NCI-H1048 (cell line): ENCODE results near the gene ASMTL.
"Not testable (repeated sequence)": the region's sequence is repeated elsewhere in the genome, so short reads cannot be mapped to it uniquely, and the experiment has no call there.

Experiments
- DNase-seq: peaks from one replicate; lab custom pipeline; 2025; lab: John Stamatoyannopoulos, UW

Gene ASMTL

DNA sequence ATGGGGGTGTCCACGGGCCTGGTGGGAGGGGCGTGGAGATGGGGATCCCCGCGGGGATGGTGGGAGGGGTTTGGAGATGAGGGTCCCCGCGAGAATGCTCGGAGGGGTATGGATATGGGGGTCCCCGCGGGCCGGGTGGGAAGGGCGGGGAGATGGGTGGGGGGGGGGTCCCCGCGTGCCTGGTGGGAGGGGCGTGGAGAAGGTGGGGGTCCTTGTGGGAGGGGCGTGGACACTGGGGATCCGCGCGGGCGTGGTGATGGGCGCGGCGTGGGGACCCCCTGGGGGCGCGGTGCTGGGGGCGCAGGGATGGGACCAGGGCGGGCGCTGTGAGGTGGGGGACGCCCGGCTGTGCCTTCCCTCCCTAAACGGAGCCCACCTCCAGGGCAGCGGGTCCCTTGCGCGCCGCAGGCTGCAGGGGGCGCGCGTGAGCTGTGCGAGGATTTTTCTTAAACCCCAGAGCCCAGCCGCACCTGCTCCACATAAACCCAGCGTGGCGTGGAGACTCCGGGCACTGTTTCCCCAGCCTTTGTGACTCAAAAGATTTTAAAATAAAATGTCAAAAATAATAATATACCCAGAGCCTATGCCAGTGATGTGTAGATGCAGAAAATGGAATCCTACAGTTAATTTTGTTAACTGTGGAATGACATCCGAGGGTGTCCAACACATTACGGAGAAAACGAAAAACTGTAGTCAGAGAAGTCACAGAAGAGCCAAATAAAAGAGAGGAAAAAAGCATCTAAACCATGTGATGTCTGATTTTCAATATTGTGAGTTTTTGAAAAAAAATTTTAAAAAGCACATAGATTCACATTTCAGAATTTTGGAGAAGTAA, 1.5 kb upstream of the ASMTL start:
- DNase-seq = no peak

DNA sequence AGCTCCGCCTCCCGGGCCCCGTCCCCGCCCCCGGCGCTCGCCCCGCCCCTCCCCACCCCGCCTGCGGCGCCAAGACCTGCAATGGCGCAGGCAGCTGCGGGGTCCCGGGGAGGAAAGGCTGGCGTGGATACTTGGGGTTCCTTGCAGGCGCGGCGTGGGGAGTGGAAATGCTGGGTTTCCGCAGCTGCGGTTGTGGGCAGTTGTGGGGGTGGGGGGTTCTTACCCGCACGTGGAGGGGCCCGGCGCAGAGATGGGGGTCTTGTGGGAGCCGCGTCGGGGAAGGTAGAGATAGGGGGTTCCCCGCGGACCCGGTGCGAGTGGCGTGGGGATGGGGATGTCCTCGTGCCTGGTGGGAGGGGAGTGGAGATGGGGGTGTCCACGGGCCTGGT, 680 bp upstream of the ASMTL start:
- DNase-seq = no peak

DNA sequence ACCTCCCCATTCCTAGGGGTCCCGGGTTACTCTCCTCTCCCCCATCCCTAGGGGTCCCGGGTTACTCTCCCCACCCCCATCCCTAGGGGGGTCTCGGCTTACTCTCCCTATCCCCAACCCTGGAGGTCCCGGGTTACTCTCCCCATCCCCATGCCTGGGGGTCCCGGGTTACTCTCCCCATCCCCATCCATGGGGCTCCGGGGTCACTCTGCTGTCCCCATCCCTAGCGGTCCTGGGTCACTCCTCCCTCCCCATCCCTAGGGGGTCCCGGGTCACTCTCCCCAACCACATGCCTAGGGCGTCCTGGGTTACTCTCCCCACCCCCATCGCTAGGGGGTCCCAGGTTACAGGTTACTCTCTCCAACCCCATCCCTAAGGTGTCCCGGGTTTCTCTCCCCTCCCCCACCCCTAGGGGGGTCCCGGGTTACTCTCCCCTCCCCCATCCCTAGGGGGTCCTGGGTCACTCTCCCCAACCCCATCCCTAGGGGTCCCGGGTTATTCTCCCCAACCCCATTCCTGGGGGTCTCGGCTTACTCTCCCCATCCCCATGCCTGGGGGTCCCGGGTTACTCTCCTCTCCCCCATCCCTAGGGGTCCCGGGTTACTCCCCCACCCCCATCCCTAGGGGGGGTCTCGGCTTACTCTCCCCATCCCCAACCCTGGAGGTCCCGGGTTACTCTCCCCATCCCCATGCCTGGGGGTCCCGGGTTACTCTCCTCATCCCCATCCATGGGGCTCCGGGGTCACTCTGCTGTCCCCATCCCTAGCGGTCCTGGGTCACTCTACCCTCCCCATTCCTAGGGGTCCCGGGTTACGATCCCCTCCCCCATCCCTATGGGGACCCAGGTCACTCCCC, 821 bp downstream of the ASMTL start:
- DNase-seq = no peak

DNA sequence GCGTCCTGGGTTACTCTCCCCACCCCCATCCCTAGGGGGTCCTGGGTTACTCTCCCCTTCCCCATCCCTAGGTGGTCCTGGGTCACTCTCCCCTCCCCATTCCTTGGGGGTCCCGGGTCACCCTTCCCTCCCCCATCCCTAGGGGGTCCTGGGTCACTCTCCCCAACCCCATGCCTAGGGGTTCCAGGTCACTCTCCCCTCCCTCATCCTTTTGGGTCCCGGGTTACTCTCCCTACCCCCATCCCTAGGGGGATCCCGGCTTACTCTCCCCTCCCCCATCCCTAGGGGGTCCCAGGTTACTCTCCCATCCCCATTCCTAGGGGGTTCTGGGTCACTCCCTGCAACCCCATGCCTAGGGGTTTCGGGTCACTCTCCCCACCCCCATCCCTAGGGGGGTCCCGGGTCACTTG, 1.5 kb downstream of the ASMTL start:
- no peak for DNase-seq

DNA sequence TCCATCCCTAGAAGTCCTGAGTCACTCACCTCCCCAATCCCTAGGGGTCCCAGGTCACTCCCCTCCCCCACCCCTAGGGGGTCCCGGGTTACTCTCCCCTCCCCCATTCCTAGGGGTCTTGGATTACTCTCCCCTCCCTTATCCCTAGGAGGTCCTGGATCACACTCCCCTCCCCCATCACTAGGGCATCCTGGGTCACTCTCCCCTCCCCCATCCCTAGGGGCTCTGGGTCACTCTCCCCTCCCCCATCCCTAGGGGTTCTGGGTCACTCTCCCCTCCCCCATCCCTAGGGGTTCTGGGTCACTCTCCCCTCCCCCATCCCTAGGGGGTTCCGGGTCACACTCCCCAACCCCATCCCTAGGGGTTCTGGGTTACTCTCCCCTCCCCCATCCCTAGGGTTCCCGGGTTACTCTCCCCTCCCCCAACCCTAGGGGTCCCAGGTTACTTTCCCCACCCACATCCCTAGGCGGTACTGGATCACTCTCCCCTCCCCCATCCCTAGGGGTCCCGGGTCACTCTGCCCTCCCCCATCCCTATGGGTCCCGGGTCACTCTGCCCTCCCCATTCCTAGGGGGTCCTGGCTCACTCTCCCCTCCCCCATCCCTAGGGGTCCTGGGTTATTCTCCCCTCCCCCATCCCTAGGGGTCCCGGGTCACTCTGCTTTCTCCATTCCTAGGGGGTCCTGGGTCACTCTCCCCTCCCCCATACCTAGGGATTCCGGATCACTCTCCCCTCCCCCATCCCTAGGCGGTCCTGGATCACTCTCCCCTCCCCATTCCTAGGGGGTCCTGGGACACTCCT, 2.1 kb downstream of the ASMTL start:
- DNase-seq = no peak

DNA sequence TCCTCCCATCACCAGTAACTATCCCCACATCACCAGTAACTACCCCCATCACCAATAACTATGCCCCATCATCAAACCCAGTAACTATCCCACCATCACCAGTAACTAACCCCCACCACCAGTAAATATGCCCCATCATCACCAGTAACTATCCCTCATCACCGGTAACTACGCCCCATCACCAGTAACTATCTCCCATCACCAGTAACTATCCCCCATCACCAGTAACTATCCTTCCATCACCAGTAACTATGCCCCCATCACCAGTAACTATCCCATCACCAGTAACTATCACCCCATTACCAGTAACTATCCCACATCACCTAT, 2.9 kb downstream of the ASMTL start:
- no peak for DNase-seq

DNA sequence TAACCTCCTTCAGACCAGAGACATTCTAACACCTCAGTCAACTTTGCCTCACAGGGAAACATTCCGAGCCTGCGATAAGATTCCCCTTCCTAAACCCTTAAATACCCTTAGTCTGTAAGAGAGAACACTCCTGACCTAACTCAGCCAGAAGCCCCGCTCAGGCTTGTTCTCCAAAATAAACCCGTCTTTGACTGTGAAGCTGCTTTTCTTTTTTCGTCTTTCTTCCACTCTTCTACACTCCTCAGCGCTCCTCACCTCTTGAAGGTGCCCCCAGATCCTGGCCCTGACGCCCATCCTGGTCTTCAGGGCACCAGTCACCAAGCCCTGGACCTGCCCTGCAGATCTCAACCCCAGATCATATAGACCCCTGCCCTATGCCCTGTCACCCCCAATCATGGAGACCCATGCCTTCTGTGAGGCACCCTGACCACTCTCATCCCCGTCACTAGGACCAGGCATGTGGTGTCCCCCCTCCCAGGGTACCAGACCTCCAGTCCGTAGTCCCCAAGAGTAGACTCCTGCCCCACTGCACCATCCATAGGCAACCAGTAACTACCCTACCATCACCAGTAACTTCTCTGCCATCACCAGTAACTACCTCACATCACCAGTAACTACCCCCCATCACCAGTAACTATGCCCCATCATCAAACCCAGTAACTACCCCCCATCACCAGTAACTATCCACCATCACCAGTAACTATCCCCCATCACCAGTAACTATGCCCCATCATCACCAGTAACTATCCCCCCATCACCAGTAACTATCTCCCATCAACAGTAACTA, 3.5 kb downstream of the ASMTL start:
- no peak for DNase-seq

DNA sequence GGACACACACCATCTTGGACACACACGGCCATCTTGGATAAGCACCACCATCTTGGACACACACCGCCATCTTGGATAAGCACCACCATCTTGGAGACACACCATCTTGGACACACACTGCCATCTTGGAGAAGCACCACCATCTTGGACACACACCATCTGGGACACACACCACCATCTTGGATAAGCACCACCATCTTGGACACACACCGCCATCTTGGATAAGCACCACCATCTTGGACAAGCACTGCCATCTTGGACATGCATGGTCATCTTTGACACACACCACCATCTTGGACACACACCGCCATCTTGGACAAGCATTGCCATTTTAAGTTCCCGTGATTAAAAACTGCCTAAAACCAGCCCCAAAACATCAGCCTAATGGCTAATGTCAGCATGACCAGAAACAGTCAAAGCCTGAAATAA, 4.1 kb downstream of the ASMTL start:
- DNase-seq = not testable (repeated sequence)

DNA sequence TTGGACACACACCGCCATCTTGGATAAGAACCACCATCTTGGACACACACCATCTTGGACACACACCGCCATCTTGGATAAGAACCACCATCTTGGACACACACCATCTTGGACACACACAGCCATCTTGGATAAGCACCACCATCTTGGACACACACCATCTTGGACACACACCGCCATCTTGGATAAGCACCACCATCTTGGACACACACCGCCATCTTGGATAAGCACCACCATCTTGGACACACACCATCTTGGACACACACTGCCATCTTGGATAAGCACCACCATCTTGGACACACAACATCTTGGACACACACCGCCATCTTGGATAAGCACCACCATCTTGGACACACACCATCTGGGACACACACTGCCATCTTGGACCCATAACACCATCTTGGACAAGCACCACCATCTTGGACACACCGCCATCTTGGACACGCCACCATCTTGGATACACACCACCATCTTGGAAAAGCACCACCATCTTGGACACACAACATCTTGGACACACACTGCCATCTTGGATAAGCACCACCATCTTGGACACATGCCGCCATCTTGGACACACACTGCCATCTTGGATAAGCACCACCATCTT, 4.6 kb downstream of the ASMTL start:
- not testable (repeated sequence) for DNase-seq

DNA sequence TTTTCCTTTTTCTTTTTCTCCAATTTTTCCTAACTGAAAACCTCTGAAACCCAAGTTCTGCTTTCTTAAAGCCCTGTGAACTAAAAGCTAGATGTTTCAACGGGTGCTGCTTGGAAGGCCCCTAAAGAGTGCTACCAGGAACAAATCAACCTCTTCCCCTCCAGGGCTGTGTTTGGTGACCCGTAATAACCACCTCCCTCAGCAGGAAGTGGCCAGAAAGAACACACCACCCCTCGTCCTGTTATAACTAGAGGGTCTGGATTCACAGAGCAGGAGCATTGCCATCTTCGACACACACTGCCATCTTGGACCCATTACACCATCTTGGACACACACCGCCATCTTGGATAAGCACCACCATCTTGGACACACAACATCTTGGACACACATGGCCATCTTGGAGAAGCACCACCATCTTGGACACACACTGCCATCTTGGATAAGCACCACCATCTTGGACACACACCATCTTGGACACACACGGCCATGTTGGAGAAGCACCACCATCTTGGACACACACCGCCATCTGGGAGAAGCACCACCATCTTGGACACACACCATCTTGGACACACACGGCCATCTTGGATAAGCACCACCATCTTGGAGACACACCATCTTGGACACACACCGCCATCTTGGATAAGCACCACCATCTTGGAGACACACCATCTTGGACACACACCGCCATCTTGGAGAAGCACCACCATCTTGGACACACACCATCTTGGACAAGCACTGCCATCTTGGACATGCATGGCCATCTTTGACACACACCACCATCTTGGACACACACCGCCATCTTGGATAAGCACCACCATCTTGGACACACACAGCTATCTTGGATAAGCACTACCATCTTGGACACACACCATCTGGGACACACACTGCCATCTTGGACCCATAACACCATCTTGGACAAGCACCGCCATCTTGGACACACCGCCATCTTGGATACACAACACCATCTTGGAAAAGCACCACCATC, 5.4 kb downstream of the ASMTL start:
- not testable (repeated sequence) for DNase-seq

DNA sequence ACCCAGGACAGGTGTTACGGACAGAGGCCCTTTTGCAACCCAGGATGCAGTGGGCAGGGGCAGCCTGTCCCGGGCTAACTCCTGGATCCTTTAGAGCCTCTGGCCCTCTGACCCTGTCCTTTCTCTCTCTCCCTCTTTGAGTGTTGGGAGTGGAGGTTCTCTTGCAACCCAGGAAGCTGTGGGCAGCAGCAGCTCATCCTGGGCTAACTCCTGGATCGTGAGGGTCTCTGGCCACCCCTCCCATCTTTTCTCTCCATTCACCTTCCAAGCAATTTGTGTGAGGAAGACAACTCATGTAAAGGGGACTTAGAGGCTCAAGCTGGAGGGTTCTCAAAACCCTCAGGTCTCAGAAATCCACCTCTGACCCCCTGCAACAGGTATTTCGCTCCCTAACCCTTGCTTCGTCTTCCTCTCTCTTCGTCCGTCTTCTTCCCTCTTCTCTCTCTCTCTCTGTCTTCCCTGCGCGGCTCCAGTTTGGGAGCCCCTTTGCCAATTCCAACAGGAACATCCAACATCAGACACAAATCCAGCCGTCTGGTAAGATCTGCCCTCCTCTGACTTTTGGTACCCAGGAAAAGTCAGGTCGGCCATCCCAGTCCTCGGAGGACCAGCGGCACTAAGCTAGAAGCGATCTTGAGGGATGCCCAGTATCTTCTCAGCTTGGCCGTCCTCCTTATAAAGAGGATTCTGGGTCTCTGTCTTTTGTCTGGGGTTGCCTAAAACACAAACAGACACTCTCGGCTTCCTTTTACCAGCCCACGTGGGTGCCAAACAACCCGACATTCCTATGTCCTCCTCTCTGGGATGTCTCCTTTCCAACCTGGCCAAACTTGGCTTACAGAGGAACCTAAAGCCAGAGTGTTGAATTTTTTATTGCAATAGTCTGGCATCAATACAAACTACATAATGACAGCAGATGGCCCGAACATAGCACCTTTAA, 7.9 kb downstream of the ASMTL start:
- DNase-seq = no peak

DNA sequence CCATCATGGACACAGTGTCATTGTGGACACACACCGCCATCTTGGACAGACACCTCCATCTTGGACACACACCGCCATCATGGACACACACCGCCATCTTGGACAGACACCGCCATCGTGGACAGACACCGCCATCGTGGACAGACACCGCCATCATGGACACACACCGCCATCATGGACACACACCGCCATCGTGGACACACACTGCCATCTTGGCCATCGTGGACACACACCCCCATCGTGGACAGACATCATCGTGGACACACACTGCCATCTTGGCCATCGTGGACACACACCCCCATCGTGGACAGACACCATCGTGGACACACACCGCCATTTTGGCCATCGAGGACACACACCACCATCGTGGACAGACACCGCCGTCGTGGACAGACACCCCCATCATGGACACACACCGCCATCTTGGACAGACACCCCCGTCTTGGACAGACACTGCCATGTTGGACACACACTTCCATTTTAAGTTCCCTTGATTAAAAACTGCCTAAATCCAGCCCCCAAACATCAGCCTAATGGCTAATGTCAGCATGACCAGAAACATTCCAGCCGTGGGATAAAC, 9.1 kb downstream of the ASMTL start:
- no peak for DNase-seq

DNA sequence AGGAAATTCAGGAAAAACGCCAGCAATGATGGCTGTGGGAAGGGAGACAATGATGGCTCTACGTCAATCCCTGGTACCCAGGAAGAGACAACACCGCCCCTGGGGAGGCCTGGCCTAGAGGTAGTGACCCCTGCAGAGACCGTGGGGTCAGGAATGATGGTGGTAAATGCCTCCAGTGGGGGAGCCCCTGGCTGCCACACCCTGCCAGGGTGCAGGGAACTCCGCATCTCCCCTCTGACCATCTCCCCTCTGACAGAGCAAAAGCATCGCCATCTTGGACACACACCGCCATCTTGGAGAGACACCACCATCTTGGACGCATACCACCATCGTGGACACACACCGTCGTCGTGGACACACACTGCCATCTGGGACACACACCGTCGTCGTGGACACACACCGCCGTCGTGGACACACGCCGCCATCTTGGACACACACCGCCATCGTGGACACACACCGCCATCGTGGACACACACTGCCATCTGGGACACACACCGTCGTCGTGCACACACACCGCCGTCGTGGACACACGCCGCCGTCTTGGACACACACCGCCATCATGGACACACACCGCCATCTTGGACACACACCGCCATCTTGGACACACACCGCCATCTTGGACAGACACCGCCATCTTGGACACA, 9.9 kb downstream of the ASMTL start:
- no peak for DNase-seq

DNA sequence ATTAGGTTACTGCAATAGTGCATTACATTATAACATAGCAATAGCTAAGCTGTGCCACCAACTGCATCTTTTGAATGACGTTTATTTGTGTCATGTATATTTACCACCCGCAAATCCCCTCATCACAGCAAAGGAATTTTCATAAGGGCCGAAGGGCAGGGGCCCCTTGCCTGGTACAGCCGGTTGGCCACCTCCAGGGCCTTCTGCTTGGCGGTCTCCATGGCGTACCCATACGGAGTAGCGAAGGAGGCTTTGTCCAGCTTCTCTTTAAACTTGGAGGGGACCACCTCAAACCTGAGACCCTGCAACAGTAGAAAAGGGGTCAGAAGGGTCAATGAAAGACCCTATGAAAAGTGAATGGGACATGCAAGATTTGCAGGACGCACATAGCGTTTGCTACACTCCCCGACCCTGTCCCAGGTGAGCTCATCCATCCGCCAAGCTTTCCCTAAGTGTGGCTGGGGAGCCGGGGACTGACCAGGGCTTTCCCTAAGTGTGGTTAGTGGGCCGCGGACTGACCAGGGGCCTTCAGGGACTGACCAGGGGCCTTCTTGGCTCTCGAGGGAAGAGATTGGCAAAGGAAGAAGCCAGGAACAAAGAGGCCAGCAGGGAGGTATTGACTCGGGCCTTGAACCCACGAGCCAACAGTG, 10.6 kb downstream of the ASMTL start:
- DNase-seq = no peak

DNA sequence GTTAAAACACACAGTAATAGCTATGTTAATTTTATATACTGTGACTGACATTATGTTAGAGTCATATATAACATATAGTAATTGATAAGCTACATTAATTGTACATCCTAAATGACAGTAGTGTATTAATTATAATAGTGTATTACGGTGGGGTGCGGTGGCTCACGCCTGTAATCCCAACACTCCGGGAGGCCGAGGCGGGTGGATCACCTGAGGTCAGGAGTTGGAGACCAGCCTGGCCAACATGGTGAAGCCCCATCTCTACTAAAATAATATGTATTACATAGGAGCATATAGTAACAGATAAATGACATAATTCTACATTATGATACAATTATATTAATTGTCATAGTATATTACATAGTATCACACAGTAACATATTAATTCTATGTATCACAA, 12.2 kb downstream of the ASMTL start:
- DNase-seq = no peak

DNA sequence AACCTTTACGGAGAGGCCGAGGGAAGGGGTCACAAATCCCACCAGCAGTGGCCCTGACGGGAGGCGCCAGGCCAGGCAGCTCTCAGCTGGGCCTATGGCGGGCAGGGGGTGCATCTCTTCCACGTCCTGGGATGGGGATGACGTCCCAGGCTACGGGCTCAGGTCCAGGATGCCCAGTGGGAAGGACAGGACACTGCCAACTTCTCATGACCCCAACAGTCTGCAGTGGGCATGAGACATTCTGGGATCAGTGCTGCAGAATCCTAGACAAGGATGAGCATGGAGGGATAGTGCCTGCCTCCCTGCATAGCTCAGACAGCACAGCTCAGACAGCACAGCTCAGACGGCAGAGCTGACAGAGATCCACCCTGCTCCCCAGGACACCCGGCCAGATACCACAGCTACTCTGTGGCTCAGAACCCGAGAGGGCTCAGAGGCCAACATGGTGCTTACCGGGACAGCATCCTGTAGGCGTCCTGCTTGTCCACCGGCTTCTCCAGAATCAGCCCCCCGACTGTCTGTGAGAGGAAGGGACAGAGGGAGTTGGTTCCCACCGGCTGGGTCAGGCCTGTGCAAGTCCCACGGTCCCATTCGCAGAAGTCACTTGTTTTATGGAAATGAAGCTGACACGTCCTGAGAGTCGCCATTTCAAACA, 17.3 kb downstream of the ASMTL start:
- no peak for DNase-seq

DNA sequence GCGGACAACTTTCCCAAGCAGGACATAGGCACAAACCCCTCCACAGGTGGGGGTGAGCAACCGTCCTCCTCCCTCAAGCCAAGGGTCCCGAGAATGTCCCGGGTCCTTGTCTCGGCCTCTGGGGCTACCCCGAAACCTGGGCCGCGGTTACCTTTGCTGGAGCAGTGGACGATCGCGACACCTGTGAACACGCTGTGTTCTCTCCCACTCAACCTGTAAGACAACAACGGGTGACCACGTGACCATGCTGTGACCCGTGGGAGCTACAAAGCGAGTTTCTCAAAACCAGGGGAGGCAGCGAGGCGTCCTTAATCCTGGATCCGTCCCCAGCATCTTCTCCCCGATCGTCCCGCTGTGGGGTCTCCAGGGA, 17.9 kb downstream of the ASMTL start:
- no peak for DNase-seq
